Measurements from ENCODE around the gene XBP1. TPM values are rescaled to one million over a fixed set of nuclear protein-coding genes. Genes with fewer than 3 reads are reported as not detected.

XBP1 gene
- total and polyA plus RNA-seq, 2 of the 4 experiments (the other 2 are of a cell fraction) = 95.0 to 223 TPM

GRCh38 chr22:28802595-28803123, 2.3 kb upstream of the XBP1 start:
- Histone ChIP-seq H3K9ac (ENCODE audit: low read depth, low read length) (no peak overlapping the region), H3K4me3 (ENCODE audit: insufficient read depth, low read depth, low read length) (no peak overlapping the region), H3K36me3 (ENCODE audit: control insufficient read depth, insufficient read depth, low read length) (peaks cover 2% of the 10 kb centered on the region; the same call in 1 of the 2 replicates), H3K27ac (ENCODE audit: insufficient read depth, low read length) (no peak overlapping the region), H4K91ac (ENCODE audit: insufficient read depth, low read depth, low read length) (no peak overlapping the region), H2AFZ (replicated peaks; ENCODE audit: low read length, poor library complexity) (no peak overlapping the region), H2AK5ac (ENCODE audit: low read depth, low read length) (no peak overlapping the region), H3K4me2 (ENCODE audit: low read depth, low read length) (no peak overlapping the region), H2BK20ac (ENCODE audit: low read depth, low read length) (no peak overlapping the region), H3K27me3 (ENCODE audit: control insufficient read depth, insufficient read depth, low read length) (no peaks in the 10 kb centered on the region), H4K8ac (ENCODE audit: low read depth in 2 of 2, low read length in 2 of 2) (no peak overlapping the region), H3K18ac (ENCODE audit: low read depth, low read length) (no peak overlapping the region), H2BK15ac (ENCODE audit: low read depth, low read length) (no peak overlapping the region; the same call in 2 of the 3 replicates), H3K9me3 (ENCODE audit: control insufficient read depth, insufficient read depth, low read length) (no peaks in the 10 kb centered on the region), H3K4ac (ENCODE audit: low read depth, low read length) (no peak overlapping the region), H3K4me1 (ENCODE audit: control insufficient read depth, insufficient read depth, low read length) (no peaks in the 10 kb centered on the region), H3K9me1 (ENCODE audit: insufficient read depth, low read length) (no peaks in the 10 kb centered on the region), H2BK120ac (ENCODE audit: low read depth, low read length) (no peak overlapping the region), H3K14ac (replicated peaks; ENCODE audit: low read depth, low read length) (no peak overlapping the region), H3K79me1 (ENCODE audit: low read depth in 1 of 2, low read length in 2 of 2) (peaks cover 16 to 31% of the 10 kb centered on the region in 2 experiments; a peak in 3 of 4 replicates), H4K20me1 (ENCODE audit: insufficient read depth, low read length) (peaks cover 11% of the 10 kb centered on the region), H3K23ac (ENCODE audit: low read depth, low read length) (no peak overlapping the region), H3K56ac (ENCODE audit: extremely low read depth, insufficient read depth, low read length) (no peak overlapping the region), H4K5ac (ENCODE audit: low read depth, low read length) (no peak overlapping the region), H2BK5ac (ENCODE audit: low read depth, low read length, poor library complexity, severe bottlenecking) (no peak overlapping the region), H2AK9ac (replicated peaks; ENCODE audit: low read depth, low read length, poor library complexity) (no peak overlapping the region)
- dilution Hi-C loops (cut with HindIII; ENCODE audit: low sequenced_read_pairs, unreplicated experiment) (no loop called here), intact Hi-C loops (cut with micrococcal nuclease) (no loop called here), in situ Hi-C loops (cut with MboI; ENCODE audit: low sequenced_read_pairs) (no loop called here)
- WGBS, 2 experiments (ENCODE audit: extremely low coverage in 2 of 2, insufficient read length in 1 of 2) = 50% methylated on average over 1 of the region's 7 CpGs; no CpG with 5 or more reads in 1 of the 2 experiments
- ATAC-seq (ENCODE audit: low read depth) (no peak), DNase-seq (no peak)
- no TSS peak for BruUV-seq (replicated peaks)
- ChIA-PET POLR2A (ENCODE audit: unreplicated experiment) (interaction anchor here (0.7 to 1.0 kb wide), 2 partner anchors 9 to 1262 kb away, joined by 4 read pairs; no protein-coding TSS in a partner anchor), CTCF (interaction anchor here (0.6 kb wide), 2 partner anchors 10 to 27 kb away, joined by 3 read pairs; no protein-coding TSS in a partner anchor)
- TF ChIP-seq CHD1 (IDR thresholded peaks at IDR 0.05; ENCODE audit: low read depth, low read length) (no peak), NFE2L2 (IDR thresholded peaks at IDR 0.05; ENCODE audit: low read depth, low read length) (no peak), CEBPB (IDR thresholded peaks at IDR 0.05; ENCODE audit: low read depth, low read length) (no peak), RFX5 (IDR thresholded peaks at IDR 0.05; ENCODE audit: low read depth, low read length) (no peak), RAD21 (IDR thresholded peaks at IDR 0.05; ENCODE audit: low read length) (no peak), MXI1 (IDR thresholded peaks at IDR 0.05; ENCODE audit: borderline replicate concordance, low read depth, low read length) (no peak), ELK1 (IDR thresholded peaks at IDR 0.05; ENCODE audit: borderline replicate concordance, low read depth, low read length) (no peak), USF2 (IDR thresholded peaks at IDR 0.05; ENCODE audit: low read depth, low read length) (no peak), RCOR1 (IDR thresholded peaks at IDR 0.05; ENCODE audit: insufficient replicate concordance, low read length) (no peak), POLR2A (IDR thresholded peaks at IDR 0.05; ENCODE audit: low read depth, low read length) (no peak), CTCF (conservative IDR thresholded peaks at IDR 0.05; ENCODE audit: low read depth, low read length) (no peak), BHLHE40 (IDR thresholded peaks at IDR 0.05; ENCODE audit: low read depth, low read length) (no peak), MAFK (IDR thresholded peaks at IDR 0.05; ENCODE audit: low read depth, low read length) (no peak), SMC3 (IDR thresholded peaks at IDR 0.05; ENCODE audit: low read depth, low read length) (no peak), MAZ (IDR thresholded peaks at IDR 0.05; ENCODE audit: borderline replicate concordance, low read depth, low read length) (no peak), FOS (IDR thresholded peaks at IDR 0.05; ENCODE audit: low read depth, low read length) (no peak)
